IMR-90 (cell line): ENCODE data around the gene DLG3. TPM values are rescaled to one million over a fixed set of nuclear protein-coding genes. Genes with fewer than 3 reads are reported as not detected.

Source experiments
- ATAC-seq: fragments of 200-7000 bp; cut with Tn5 transposase; 2 replicates; pipeline ENCODE4 v1.9.1; 2020; ENCODE audit warnings: low read depth, mild to moderate bottlenecking, moderate library complexity
- BruUV-seq: library from RNA; stranded (reverse); fragments of 400-500 nt; replicated peaks from 2 replicates; lab custom pipeline; 2021; lab: Mats Ljungman, UMichigan
- CTCF ChIA-PET: fragments of 300-600 bp; formaldehyde crosslinking; extraction: SDS; loops from one replicate; lab custom pipeline; 2021; ENCODE audit warnings: antibody characterized with exemption; lab: Yijun Ruan, JAX
- POLR2A ChIA-PET: fragments of 300-600 bp; sonication (Branson Sonifier 250); formaldehyde crosslinking; loops from one replicate; lab custom pipeline; 2022; ENCODE audit warnings: antibody characterized with exemption; ENCODE audit not compliant: unreplicated experiment; lab: Charles Lee
- DNase-seq: peaks from one replicate; pipeline ENCODE4 v3.0.0; 2013
- H2AFZ ChIP-seq: replicated peaks from 2 replicates; pipeline ENCODE3; 2013; ENCODE audit warnings: low read length, mild to moderate bottlenecking; ENCODE audit not compliant: poor library complexity
- H2AK5ac ChIP-seq: 2 replicates; pipeline ENCODE4 v1.6.1; 2013; ENCODE audit warnings: low read depth, low read length, inconsistent platforms
- H2AK9ac ChIP-seq: replicated peaks from 2 replicates; pipeline ENCODE3; 2013; ENCODE audit warnings: mild to moderate bottlenecking, low read depth, low read length, moderate library complexity; ENCODE audit not compliant: poor library complexity
- H2BK120ac ChIP-seq: 2 replicates; pipeline ENCODE4 v1.6.1; 2013; ENCODE audit warnings: low read depth, low read length, inconsistent platforms
- H2BK15ac ChIP-seq: 3 replicates; pipeline ENCODE4 v1.6.1; 2013; ENCODE audit warnings: low read depth, low read length, inconsistent platforms
- H2BK20ac ChIP-seq: 2 replicates; pipeline ENCODE4 v1.6.1; 2013; ENCODE audit warnings: low read depth, mild to moderate bottlenecking, inconsistent platforms, low read length, moderate library complexity
- H2BK5ac ChIP-seq: 2 replicates; pipeline ENCODE4 v1.6.1; 2013; ENCODE audit warnings: mild to moderate bottlenecking, low read depth, low read length, inconsistent platforms; ENCODE audit not compliant: poor library complexity, severe bottlenecking
- H3K14ac ChIP-seq: replicated peaks from 2 replicates; pipeline ENCODE4 v1.6.1; 2013; ENCODE audit warnings: low read depth, low read length, inconsistent platforms
- H3K18ac ChIP-seq: 2 replicates; pipeline ENCODE4 v1.6.1; 2013; ENCODE audit warnings: low read depth, low read length, control low read depth
- H3K23ac ChIP-seq: 2 replicates; pipeline ENCODE4 v1.6.1; 2013; ENCODE audit warnings: low read depth, low read length, inconsistent platforms
- H3K27ac ChIP-seq: 2 replicates; pipeline ENCODE4 v1.5.1; 2013; ENCODE audit warnings: mild to moderate bottlenecking, control low read depth, low read length; ENCODE audit not compliant: insufficient read depth
- H3K27me3 ChIP-seq: 2 replicates; pipeline ENCODE4 v1.6.1; 2013; ENCODE audit warnings: low read length; ENCODE audit not compliant: control insufficient read depth, insufficient read depth
- H3K36me3 ChIP-seq: 2 replicates; pipeline ENCODE4 v1.6.1; 2013; ENCODE audit warnings: low read length, mixed read lengths; ENCODE audit not compliant: control insufficient read depth, insufficient read depth
- H3K4ac ChIP-seq: 2 replicates; pipeline ENCODE4 v1.6.1; 2013; ENCODE audit warnings: low read depth, low read length, inconsistent platforms
- H3K4me1 ChIP-seq: 2 replicates; pipeline ENCODE4 v1.6.1; 2013; ENCODE audit warnings: low read length, mixed read lengths; ENCODE audit not compliant: control insufficient read depth, insufficient read depth
- H3K4me2 ChIP-seq: 2 replicates; pipeline ENCODE4 v1.6.1; 2013; ENCODE audit warnings: low read depth, mild to moderate bottlenecking, control low read depth, low read length, moderate library complexity
- H3K4me3 ChIP-seq: 2 replicates; pipeline ENCODE4 v1.5.1; 2013; ENCODE audit warnings: low read depth, mild to moderate bottlenecking, control low read depth, low read length, moderate library complexity; ENCODE audit not compliant: insufficient read depth
- H3K56ac ChIP-seq: 2 replicates; pipeline ENCODE4 v1.6.1; 2013; ENCODE audit warnings: low read length, inconsistent platforms; ENCODE audit not compliant: insufficient read depth; ENCODE audit errors: extremely low read depth
- H3K79me1 ChIP-seq, 2 experiments: 2 replicates each; pipeline ENCODE4 v1.6.1; 2013; ENCODE audit warnings: low read length in 2 of 2, inconsistent platforms in 1 of 2, low read depth in 1 of 2
- H3K9ac ChIP-seq: 2 replicates; pipeline ENCODE4 v1.6.1; 2013; ENCODE audit warnings: low read depth, low read length, control low read depth
- H3K9me1 ChIP-seq: 2 replicates; pipeline ENCODE4 v1.6.1; 2013; ENCODE audit warnings: low read length, inconsistent platforms; ENCODE audit not compliant: insufficient read depth
- H3K9me3 ChIP-seq: 2 replicates; pipeline ENCODE4 v1.6.1; 2013; ENCODE audit warnings: low read length; ENCODE audit not compliant: control insufficient read depth, insufficient read depth
- H4K20me1 ChIP-seq: 2 replicates; pipeline ENCODE4 v1.6.1; 2013; ENCODE audit warnings: low read length, inconsistent platforms; ENCODE audit not compliant: insufficient read depth
- H4K5ac ChIP-seq: 2 replicates; pipeline ENCODE4 v1.6.1; 2013; ENCODE audit warnings: mild to moderate bottlenecking, low read depth, low read length, control low read depth
- H4K8ac ChIP-seq, 2 experiments: 2 replicates each; pipeline ENCODE4 v1.6.1; 2013; ENCODE audit warnings: low read depth in 2 of 2, low read length in 2 of 2, control low read depth in 1 of 2, inconsistent platforms in 1 of 2
- H4K91ac ChIP-seq: 2 replicates; pipeline ENCODE4 v1.6.1; 2013; ENCODE audit warnings: low read depth, low read length, inconsistent platforms; ENCODE audit not compliant: insufficient read depth
- BHLHE40 ChIP-seq: fragments of 150-350 bp; IDR thresholded peaks from 2 replicates; pipeline ENCODE4 v1.6.1; 2016; ENCODE audit warnings: mild to moderate bottlenecking, low read depth, low read length
- CEBPB ChIP-seq: IDR thresholded peaks from 2 replicates; pipeline ENCODE4 v1.6.1; 2012; ENCODE audit warnings: low read depth, low read length, improper control_type of control experiment
- CHD1 ChIP-seq: IDR thresholded peaks from 2 replicates; pipeline ENCODE4 v1.6.1; 2012; ENCODE audit warnings: low read depth, low read length, improper control_type of control experiment
- FOS ChIP-seq: fragments of 150-350 bp; IDR thresholded peaks from 2 replicates; pipeline ENCODE4 v1.6.1; 2016; ENCODE audit warnings: low read depth, low read length
- MAFK ChIP-seq: IDR thresholded peaks from 2 replicates; pipeline ENCODE4 v1.6.1; 2012; ENCODE audit warnings: low read depth, low read length, improper control_type of control experiment
- MAZ ChIP-seq: IDR thresholded peaks from 2 replicates; pipeline ENCODE4 v1.6.1; 2012; ENCODE audit warnings: low read depth, mild to moderate bottlenecking, low read length, improper control_type of control experiment, moderate library complexity, borderline replicate concordance
- NFE2L2 ChIP-seq: fragments of 150-350 bp; IDR thresholded peaks from 2 replicates; pipeline ENCODE4 v1.6.1; 2016; ENCODE audit warnings: low read depth, mild to moderate bottlenecking, low read length
- POLR2A ChIP-seq: IDR thresholded peaks from 2 replicates; pipeline ENCODE4 v1.6.1; 2012; ENCODE audit warnings: mild to moderate bottlenecking, low read depth, low read length
- RAD21 ChIP-seq: IDR thresholded peaks from 2 replicates; pipeline ENCODE4 v1.6.1; 2012; ENCODE audit warnings: low read length, improper control_type of control experiment
- RCOR1 ChIP-seq: IDR thresholded peaks from 2 replicates; pipeline ENCODE4 v1.6.1; 2012; ENCODE audit warnings: mild to moderate bottlenecking, low read length, improper control_type of control experiment; ENCODE audit not compliant: insufficient replicate concordance
- RFX5 ChIP-seq: IDR thresholded peaks from 2 replicates; pipeline ENCODE4 v1.8.0; 2012; ENCODE audit warnings: low read depth, mild to moderate bottlenecking, low read length, moderate library complexity
- WGBS, 2 experiments: methylation state at CpG; one replicate each; pipeline versions ENCODE4 v1.1.5 to v1.1.7; 2013; ENCODE audit warnings: missing lambda C conversion rate in 2 of 2; ENCODE audit not compliant: insufficient read length in 1 of 2; ENCODE audit errors: extremely low coverage in 2 of 2; 5-methylcytosine and 5-hydroxymethylcytosine counted together
- dilution Hi-C: fragments of 300-500 bp; cut with HindIII; formaldehyde crosslinking; loops from one replicate; pipeline ENCODE4 v1.14.3; 2018; ENCODE audit warnings: low sequenced_read_pairs; ENCODE audit not compliant: unreplicated experiment
- in situ Hi-C: fragments of 300-500 bp; cut with MboI; formaldehyde crosslinking; loops from 3 replicates; pipeline ENCODE4 v1.14.3; 2019; ENCODE audit warnings: low sequenced_read_pairs, inconsistent platforms, mixed read lengths
- intact Hi-C: fragments of 100-400 bp; cut with micrococcal nuclease; formaldehyde crosslinking; loops from 2 replicates; pipeline ENCODE4 v1.10.0; 2022
- polyA plus RNA-seq, 3 experiments: library from polyadenylated mRNA; depleted of rRNA; stranded (reverse); fragments of >200 nt; gene quantifications; 2 replicates each; pipeline ENCODE4 v1.2.3, GENCODE V29; 2012; ENCODE audit warnings: low replicate concordance in 1 of 3
- total RNA-seq: library from RNA; depleted of rRNA; stranded (reverse); fragments of >200 nt; gene quantifications from 2 replicates; pipeline ENCODE4 v1.2.3, GENCODE V29; 2012
- TF ChIP-seq, protein P1 (sequence below): conservative IDR thresholded peaks from 2 replicates; pipeline ENCODE4 v1.5.1; 2012; ENCODE audit warnings: mild to moderate bottlenecking, low read depth, low read length, improper control_type of control experiment
- TF ChIP-seq, protein P2 (sequence below): fragments of 150-350 bp; IDR thresholded peaks from 2 replicates; pipeline ENCODE4 v1.6.1; 2017; ENCODE audit warnings: mild to moderate bottlenecking, antibody characterized with exemption, low read length, low read depth
- TF ChIP-seq, protein P3 (sequence below): fragments of 150-350 bp; IDR thresholded peaks from 2 replicates; pipeline ENCODE4 v1.6.1; 2016; ENCODE audit warnings: low read depth, mild to moderate bottlenecking, low read length, moderate library complexity, borderline replicate concordance

Gene DLG3
- total and polyA plus RNA-seq, 2 of the 4 experiments (the other 2 are of a cell fraction) = 11.0 to 27.1 TPM

DNA sequence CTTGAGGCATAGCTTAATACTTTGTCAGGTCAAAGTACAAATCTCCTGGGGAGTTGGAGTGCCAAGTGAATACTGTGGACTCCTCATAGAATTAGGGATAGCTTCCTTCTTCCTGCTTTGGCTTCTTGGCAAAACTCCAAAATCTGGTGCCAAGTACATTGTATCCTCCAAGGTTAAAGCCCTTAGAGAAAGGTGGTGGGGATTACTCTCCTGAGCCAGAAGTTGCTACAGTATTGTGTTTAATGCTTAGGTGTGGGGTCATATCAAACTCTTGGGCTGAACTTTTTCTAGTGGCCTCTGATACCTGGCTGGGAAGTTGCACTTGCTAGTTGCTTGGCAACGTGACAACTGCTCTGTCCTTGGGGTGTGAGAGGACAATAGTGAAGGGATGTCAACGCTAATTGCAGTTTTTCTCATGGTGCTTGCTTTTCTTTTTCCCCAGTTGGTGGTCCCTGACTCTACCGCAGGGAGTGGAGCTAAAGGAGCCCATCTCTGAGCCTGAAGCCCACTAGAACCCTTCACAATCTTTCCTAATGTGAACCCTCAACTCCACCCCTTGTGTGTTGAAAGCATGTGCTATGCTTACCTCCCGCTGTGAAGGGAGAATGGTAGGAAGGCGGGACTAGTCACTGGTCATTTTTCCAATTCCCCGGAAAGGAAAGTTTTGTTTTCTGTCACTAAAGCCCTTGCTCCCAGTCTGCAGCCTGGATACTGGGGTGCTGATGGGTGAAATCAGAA is 35.5 kb downstream of the DLG3 start:
- POLR2A ChIA-PET = no interaction called here
- dilution Hi-C loops = no loop called here
- no peak for ATAC-seq
- H3K27ac ChIP-seq = peak overlapping the region; percentile 48; the same call in 1 of the 2 replicates
- peak overlapping the region; percentile 24; the same call in 1 of the 2 replicates for H4K91ac ChIP-seq
- TF ChIP-seq RCOR1 (no peak), NFE2L2 (no peak), CHD1 (no peak), MAFK (no peak), MAZ (no peak), CEBPB (no peak), RAD21 (no peak), FOS (no peak), BHLHE40 (no peak), RFX5 (no peak), POLR2A (no peak)
- TF ChIP-seq, protein P1, sequence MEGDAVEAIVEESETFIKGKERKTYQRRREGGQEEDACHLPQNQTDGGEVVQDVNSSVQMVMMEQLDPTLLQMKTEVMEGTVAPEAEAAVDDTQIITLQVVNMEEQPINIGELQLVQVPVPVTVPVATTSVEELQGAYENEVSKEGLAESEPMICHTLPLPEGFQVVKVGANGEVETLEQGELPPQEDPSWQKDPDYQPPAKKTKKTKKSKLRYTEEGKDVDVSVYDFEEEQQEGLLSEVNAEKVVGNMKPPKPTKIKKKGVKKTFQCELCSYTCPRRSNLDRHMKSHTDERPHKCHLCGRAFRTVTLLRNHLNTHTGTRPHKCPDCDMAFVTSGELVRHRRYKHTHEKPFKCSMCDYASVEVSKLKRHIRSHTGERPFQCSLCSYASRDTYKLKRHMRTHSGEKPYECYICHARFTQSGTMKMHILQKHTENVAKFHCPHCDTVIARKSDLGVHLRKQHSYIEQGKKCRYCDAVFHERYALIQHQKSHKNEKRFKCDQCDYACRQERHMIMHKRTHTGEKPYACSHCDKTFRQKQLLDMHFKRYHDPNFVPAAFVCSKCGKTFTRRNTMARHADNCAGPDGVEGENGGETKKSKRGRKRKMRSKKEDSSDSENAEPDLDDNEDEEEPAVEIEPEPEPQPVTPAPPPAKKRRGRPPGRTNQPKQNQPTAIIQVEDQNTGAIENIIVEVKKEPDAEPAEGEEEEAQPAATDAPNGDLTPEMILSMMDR = no peak
- TF ChIP-seq, protein P2, sequence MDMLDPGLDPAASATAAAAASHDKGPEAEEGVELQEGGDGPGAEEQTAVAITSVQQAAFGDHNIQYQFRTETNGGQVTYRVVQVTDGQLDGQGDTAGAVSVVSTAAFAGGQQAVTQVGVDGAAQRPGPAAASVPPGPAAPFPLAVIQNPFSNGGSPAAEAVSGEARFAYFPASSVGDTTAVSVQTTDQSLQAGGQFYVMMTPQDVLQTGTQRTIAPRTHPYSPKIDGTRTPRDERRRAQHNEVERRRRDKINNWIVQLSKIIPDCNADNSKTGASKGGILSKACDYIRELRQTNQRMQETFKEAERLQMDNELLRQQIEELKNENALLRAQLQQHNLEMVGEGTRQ = no peak
- TF ChIP-seq, protein P3, sequence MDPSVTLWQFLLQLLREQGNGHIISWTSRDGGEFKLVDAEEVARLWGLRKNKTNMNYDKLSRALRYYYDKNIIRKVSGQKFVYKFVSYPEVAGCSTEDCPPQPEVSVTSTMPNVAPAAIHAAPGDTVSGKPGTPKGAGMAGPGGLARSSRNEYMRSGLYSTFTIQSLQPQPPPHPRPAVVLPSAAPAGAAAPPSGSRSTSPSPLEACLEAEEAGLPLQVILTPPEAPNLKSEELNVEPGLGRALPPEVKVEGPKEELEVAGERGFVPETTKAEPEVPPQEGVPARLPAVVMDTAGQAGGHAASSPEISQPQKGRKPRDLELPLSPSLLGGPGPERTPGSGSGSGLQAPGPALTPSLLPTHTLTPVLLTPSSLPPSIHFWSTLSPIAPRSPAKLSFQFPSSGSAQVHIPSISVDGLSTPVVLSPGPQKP = no peak
- H4K20me1 ChIP-seq = no peaks in the 10 kb centered on the region
- H3K4me1 ChIP-seq = peaks cover 22% of the 10 kb centered on the region
- peak overlapping the region; percentile 59; the same call in 1 of the 2 replicates for H4K5ac ChIP-seq
- peaks cover 0 to 36% of the 10 kb centered on the region in 2 experiments for H3K79me1 ChIP-seq
- no peaks in the 10 kb centered on the region; the same call in 1 of the 2 replicates for H3K27me3 ChIP-seq
- H3K14ac ChIP-seq = no peak overlapping the region
- H4K8ac ChIP-seq = no peak overlapping the region
- no TSS peak for BruUV-seq
- WGBS, 2 experiments = 100% methylated on average over 1 of the region's 6 CpGs; no CpG with 5 or more reads in 1 of the 2 experiments
- peak overlapping the region; percentile 28 for H2BK5ac ChIP-seq
- no peak overlapping the region for H3K9ac ChIP-seq
- no peaks in the 10 kb centered on the region for H3K9me3 ChIP-seq
- H2BK15ac ChIP-seq = 0 out of 3 replicates have a peak overlapping the region, but pooled peaks have one; percentile 30
- in situ Hi-C loops = no loop called here
- intact Hi-C loops = no loop called here
- H2AK5ac ChIP-seq = peak overlapping the region; percentile 45; the same call in 1 of the 2 replicates
- H3K18ac ChIP-seq = peak overlapping the region; percentile 23; the same call in 1 of the 2 replicates
- H3K56ac ChIP-seq = no peak overlapping the region
- peaks cover 3% of the 10 kb centered on the region; the same call in 1 of the 2 replicates for H3K36me3 ChIP-seq
- H3K4ac ChIP-seq = peak overlapping the region; percentile 26; the same call in 1 of the 2 replicates
- H3K9me1 ChIP-seq = peaks cover 12% of the 10 kb centered on the region
- peak overlapping the region; percentile 22; the same call in 1 of the 2 replicates for H2BK20ac ChIP-seq
- peak overlapping the region; percentile 30; the same call in 1 of the 2 replicates for H2BK120ac ChIP-seq
- no peak overlapping the region for H2AFZ ChIP-seq
- no peak for DNase-seq
- peak overlapping the region; percentile 46 for H2AK9ac ChIP-seq
- CTCF ChIA-PET = interaction anchor here (0.7 kb wide), 1 partner anchor 70 kb away, joined by 3 read pairs; no protein-coding TSS in a partner anchor
- H3K23ac ChIP-seq = 0 out of 2 replicates have a peak overlapping the region, but pooled peaks have one; percentile 2
- H3K4me3 ChIP-seq = no peak overlapping the region
- H3K4me2 ChIP-seq = peak overlapping the region; percentile 74; the same call in 1 of the 2 replicates
